ENCODE measurements around the gene IFT88. TPM values are rescaled to one million over a fixed set of nuclear protein-coding genes. Genes with fewer than 3 reads are reported as not detected.

The IFT88 gene
- 5.9 to 7.0 TPM (median 6.7 TPM) in 3 replicates for total RNA-seq
- long read RNA-seq, transcript IFT88-202 (26 exons, 2,856 nt) = major isoform, 9 of 23 reads
- long read RNA-seq, partial matches to known transcripts = 3 of 23 reads
- long read RNA-seq, other reads (novel, unspliced or antisense) = 11 of 23 reads

GRCh38 chr13:20566898-20567874 lies at the start of gene IFT88:
IFT88 (plus strand) TSS chr13:20567157; CDS start chr13:20574386, 7,229 bp downstream.
- no peaks in the 10 kb centered on the region for H3K36me3 Mint-ChIP-seq (ENCODE audit: low read depth)
- H3K9me3 Mint-ChIP-seq (ENCODE audit: low read depth) = peaks cover 7% of the 10 kb centered on the region
- H3K4me1 Mint-ChIP-seq (ENCODE audit: low read depth) = peaks cover 21% of the 10 kb centered on the region

DNA sequence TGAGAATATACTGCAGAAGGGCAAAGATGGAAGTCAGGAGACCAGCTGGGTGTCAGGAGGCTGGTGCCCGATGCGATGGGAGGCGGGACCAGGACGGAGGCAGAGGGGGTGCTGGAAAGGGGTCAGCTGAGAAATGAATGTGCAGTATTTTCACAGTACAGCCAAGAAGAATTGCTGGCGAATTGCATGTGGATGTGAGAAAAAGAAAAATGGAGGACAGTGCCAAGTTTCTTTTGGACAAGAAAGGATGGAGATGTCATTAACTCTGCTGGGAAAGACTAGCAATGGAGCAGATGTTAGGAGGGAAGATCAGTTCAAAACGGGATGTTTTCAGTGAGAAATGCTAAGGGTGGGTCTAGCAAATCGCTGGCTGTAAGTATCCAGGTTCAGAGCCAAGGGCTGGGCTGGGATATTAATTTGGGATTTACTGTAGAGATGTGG lies 48.3 kb upstream of the IFT88 start:
- H3K36me3 Mint-ChIP-seq (ENCODE audit: low read depth) = no peaks in the 10 kb centered on the region
- no peaks in the 10 kb centered on the region for H3K27me3 Mint-ChIP-seq (ENCODE audit: low read depth)
- H3K9me3 Mint-ChIP-seq (ENCODE audit: low read depth) = no peaks in the 10 kb centered on the region
- no peak overlapping the region for H3K4me3 Mint-ChIP-seq (ENCODE audit: unreplicated experiment)
- no peaks in the 10 kb centered on the region for H3K4me1 Mint-ChIP-seq (ENCODE audit: low read depth)
- no peak for DNase-seq (ENCODE audit: low spot score)
- no peak for TF ChIP-seq CTCF (IDR thresholded peaks at IDR 0.05)
- H3K27ac Mint-ChIP-seq (ENCODE audit: unreplicated experiment) = no peak overlapping the region

More at GRCh38 chr13:20566898-20567874, at the start of gene IFT88:
- peak; percentile 20 for TF ChIP-seq CTCF (IDR thresholded peaks at IDR 0.05)
- peak within 1 kb of the TSS; percentile 87 for H3K4me3 Mint-ChIP-seq (ENCODE audit: unreplicated experiment)
- H3K27me3 Mint-ChIP-seq (ENCODE audit: low read depth) = no peaks in the 10 kb centered on the region
- DNase-seq (ENCODE audit: low spot score) = peak; percentile 94
- peak within 1 kb of the TSS; percentile 96 for H3K27ac Mint-ChIP-seq (ENCODE audit: unreplicated experiment)

DNA sequence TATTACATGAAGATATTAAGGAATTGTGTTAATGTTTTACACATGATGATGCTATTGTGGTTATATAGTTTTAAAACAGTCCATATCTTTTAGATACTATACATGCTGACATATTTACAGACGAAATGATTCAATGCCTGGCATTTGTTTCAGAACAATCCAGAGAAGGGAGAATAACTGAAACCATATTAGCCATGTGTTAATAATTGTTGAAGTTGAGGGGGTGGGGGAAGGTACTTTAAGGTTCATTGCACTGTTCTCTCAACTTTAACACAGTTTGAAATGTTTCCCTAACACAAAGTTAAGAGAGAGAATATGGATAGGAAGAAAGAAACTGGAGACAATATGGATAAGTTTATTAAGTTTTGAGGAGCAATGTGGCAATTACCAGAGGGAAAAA lies 47.1 kb upstream of the IFT88 start:
- Mint-ChIP-seq H3K27ac (ENCODE audit: unreplicated experiment) (no peak overlapping the region), H3K4me3 (ENCODE audit: unreplicated experiment) (no peak overlapping the region), H3K4me1 (ENCODE audit: low read depth) (peaks cover 4% of the 10 kb centered on the region), H3K36me3 (ENCODE audit: low read depth) (no peaks in the 10 kb centered on the region), H3K27me3 (ENCODE audit: low read depth) (no peaks in the 10 kb centered on the region), H3K9me3 (ENCODE audit: low read depth) (no peaks in the 10 kb centered on the region)
- no peak for DNase-seq (ENCODE audit: low spot score)
- no peak for TF ChIP-seq CTCF (IDR thresholded peaks at IDR 0.05)

DNA sequence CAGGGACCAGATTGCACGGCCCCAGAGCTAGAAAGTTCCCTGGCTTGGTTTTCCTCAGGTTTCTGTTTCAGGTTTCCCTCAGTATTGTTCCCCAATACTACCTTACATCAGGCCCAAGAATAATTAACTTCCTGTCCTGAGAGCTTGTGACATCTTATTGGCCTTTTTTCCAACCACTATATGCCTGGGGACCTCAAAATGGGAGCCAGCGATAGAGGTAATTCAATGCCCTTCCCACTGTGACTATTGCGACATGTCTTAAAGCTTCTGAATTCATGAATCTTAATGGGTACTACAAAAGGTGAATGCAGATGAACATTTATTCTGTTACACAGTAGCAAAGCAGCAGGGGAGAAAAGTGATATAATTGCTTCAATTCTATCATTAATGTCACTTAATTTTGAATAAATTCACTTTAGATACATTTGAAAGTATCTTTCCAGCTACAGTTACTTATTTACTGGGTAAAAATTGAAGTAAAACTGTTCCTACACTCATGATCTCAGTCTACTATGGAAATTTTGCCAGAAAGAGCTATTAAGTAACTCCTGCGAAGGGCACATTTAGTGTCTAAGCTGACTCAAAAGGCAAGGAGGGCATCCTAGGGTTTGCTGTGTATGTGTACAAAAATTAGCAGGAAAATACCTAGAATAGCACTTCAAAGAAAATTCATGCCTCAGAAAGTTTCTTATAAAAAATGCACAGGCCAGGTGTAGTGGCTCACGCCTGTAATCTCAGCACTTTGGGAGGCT lies 45.4 kb upstream of the IFT88 start:
- Mint-ChIP-seq H3K27me3 (ENCODE audit: low read depth) (no peaks in the 10 kb centered on the region), H3K9me3 (ENCODE audit: low read depth) (no peaks in the 10 kb centered on the region), H3K36me3 (ENCODE audit: low read depth) (no peaks in the 10 kb centered on the region), H3K4me1 (ENCODE audit: low read depth) (peaks cover 11% of the 10 kb centered on the region), H3K27ac (ENCODE audit: unreplicated experiment) (no peak overlapping the region), H3K4me3 (ENCODE audit: unreplicated experiment) (no peak overlapping the region)
- no peak for TF ChIP-seq CTCF (IDR thresholded peaks at IDR 0.05)
- DNase-seq (ENCODE audit: low spot score) = no peak

DNA sequence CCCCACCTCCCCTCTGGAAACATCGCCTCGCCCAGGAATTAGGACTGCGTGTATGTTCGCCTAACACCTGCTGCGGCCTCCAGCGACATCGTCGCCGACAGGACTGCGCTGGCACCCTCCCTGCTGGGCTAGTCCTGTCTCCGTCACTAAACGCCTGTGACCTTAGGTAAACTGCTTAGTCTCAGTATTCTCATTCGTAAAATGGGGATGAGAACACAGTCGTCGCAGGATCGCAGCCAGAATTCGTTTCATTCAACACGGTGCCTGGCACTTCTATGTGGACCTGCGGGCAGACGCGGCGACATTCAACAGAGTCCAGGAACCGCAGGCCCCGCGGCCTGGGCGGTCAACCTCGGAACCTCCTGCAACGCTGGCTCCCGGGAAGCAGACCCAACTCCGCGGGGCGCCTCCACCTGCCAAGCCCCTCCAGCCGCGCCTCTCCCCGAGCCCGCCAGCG lies 41.8 kb upstream of the IFT88 start:
- peaks cover 13% of the 10 kb centered on the region for H3K4me1 Mint-ChIP-seq (ENCODE audit: low read depth)
- peak overlapping the region; percentile 82 for H3K4me3 Mint-ChIP-seq (ENCODE audit: unreplicated experiment)
- no peak for DNase-seq (ENCODE audit: low spot score)
- no peak for TF ChIP-seq CTCF (IDR thresholded peaks at IDR 0.05)
- H3K27me3 Mint-ChIP-seq (ENCODE audit: low read depth) = no peaks in the 10 kb centered on the region
- no peaks in the 10 kb centered on the region for H3K36me3 Mint-ChIP-seq (ENCODE audit: low read depth)
- no peaks in the 10 kb centered on the region for H3K9me3 Mint-ChIP-seq (ENCODE audit: low read depth)
- H3K27ac Mint-ChIP-seq (ENCODE audit: unreplicated experiment) = no peak overlapping the region
